Stimulated activated naive CD4-positive, alpha-beta T cell (primary cell): Measurements from ENCODE around the gene NELFCD.
A peak's percentile ranks its signal among the peaks of the same experiment; 100 is the strongest.

Experiments used
- DNase-seq, 6 experiments: peaks; one replicate each; lab custom pipeline; 2025; lab: John Stamatoyannopoulos, UW

Gene NELFCD

DNA sequence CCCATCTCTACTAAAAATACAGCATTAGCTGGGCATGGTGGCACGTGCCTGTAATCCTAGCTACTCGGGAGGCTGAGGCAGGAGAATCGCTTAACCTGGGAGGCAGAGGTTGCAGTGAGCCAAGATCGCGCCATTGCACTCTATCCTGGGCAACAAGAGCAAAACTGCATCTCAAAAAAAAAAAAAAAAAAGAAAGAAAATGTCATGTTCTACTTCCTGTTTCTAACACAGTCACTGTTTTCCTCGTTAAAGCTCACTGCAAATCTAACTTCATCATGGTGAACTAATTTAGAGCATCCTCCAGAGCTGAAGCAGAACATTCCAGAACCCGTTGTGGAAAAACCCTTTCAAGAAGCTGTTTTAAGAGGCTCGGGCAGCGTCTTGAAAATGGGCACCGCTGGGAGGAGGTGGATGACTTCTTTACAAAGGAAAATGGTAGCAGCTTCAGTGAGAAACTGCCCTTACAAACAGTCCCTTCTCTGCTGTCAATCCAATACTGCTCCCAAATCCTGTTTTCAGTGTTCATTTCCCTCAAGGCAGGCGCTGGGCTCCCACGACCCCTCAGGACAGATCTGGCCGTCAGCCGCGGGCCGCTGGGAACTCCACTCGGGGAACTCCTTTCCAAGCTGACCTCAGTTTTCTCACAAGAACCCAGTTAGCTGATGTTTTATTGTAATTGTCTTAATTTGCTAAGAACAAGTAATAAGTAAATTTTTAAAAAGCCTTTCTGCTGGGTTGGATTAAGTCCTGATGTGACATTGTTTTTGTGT, 13.5 kb downstream of the NELFCD start:
- no peak for DNase-seq

DNA sequence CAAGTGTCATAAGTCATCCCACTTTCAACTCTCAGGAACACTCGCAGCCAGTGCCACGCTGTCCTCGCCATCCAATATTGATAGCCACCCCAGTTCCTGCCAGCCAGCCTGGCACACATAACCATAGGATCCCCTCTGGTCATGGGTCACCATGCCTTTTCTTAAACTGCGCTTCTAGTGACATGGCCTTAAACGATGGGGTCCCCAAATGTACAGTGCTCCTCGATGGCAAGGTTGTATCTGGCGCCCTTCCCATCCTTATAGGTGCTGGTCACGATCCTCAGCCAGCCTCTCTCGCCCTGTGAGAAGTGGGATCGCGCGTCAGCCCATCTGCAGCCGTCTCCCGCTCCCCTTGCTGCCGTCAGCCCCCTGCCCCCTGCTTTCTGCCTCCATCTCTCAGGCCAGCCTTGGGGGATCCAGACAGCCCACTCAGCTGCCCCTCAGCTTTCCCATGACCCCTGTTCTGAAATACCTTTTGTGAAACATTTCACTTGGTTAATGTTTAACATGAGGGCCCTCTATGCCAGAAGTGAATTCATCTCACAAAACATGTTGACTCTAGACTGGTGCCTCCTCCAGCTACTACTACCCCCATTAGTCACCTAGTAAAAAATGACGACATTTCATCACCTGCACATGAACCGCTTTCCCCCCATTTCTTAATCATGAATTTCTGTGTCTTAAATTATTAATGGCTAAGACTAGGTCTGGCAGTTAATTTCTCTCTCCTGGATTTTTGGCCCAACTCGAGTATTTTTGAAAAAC, 14.6 kb downstream of the NELFCD start:
- no peak for DNase-seq

DNA sequence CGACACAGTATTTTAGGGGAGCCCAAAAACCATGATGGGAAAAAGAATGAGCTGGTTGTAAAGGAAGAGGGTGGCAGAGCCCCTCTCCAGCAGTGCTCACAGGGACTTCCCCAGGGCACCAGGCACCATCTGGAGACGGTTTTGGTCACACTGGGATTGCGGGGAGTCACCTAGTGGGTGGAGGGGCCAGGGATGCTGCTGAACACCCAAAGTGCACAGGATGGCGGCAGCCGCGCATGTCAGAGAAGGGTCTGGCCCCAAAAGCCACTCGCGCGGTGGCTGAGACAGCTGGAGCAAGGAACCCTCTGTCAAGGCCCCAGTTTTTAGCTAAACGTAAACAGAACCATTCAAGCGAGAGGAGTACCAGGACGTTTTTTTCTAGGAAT, 15.2 kb downstream of the NELFCD start:
- no peak for DNase-seq

DNA sequence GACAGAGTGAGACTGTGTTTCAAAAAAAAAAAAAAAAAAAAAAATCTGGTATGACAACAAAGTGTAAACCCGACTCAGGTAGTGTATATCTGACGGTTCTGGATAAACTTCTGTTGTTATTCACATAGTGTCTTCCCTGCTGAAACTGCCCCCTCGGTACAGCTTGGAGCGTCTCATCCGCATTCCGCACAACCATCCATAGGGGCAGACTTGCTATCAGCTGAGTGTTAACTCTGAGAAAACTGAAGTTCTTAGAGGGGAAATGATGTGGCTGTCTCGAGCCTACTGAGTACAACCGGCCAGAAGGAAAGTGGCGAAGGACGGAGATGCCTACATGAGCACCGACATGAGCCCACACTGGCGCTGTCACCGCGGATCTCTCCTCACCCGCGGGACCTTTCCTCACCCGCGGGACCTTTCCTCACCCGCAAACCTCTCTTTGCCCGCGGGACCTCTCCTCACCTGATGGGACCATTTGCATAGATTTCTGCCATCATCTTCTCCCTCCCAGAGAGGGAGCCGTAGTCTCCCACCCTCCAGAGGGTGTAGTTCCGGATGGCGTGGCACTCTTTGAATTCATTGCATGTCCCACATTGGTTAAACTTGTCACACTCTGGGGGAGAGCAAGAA, 16.2 kb downstream of the NELFCD start:
- no peak for DNase-seq

DNA sequence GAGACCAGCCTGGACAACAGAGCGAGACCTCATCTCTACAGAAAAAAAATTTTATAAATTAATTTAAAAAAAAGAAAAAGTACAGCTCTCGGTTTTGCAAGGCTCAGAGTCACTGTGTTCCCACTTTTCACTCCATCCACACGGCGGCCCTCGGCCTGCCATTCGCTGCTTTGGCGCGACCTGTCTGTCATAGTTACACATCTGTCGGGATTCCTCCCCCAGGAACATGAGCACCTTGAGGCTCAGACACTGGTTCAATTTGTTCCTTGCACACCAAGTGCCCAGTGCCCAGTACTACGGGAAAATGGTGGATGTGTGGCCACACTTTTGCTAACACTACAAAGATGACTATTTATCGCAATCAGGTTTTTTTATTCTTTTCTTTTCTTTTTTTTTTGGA, 17.6 kb downstream of the NELFCD start:
- DNase-seq, result no peak

DNA sequence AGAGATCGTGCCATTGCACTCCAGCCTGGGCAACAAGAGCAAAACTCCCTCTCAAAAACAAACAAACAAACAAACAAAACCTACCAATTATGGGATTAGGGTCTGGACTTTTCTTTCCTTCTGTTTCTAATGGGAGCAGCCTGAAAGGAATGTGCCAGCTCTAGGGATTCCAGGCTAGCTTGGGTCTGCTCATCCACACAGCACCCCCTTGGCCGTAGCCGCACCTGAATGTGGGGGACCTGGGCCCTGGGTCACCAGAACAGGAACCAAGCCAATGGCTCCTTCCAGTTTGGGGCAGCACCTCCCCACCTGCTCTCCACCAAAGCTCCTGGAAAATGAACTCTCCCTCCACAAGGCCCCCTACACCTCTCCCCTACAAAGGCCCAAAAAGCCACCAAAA, 19.3 kb downstream of the NELFCD start:
- no peak for DNase-seq

DNA sequence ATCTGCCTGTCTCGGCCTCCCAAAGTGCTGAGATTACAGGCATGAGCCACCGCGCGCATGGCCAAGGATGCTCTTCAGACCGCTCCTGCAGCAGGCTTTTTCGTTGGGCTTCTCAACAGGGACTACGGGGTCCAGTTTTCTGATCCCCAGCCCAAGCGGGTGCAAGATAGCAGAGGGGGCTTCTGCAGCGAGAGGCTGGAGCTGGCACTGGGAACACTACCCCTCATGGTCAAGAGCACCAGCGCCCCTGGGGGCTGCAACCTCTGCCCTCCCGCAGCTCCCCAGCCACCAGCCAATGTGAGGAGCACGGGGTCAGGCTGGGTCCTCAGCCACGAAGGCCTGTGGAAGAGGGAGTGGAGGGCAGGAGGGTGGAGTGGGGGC, 20.0 kb downstream of the NELFCD start:
- no peak for DNase-seq

DNA sequence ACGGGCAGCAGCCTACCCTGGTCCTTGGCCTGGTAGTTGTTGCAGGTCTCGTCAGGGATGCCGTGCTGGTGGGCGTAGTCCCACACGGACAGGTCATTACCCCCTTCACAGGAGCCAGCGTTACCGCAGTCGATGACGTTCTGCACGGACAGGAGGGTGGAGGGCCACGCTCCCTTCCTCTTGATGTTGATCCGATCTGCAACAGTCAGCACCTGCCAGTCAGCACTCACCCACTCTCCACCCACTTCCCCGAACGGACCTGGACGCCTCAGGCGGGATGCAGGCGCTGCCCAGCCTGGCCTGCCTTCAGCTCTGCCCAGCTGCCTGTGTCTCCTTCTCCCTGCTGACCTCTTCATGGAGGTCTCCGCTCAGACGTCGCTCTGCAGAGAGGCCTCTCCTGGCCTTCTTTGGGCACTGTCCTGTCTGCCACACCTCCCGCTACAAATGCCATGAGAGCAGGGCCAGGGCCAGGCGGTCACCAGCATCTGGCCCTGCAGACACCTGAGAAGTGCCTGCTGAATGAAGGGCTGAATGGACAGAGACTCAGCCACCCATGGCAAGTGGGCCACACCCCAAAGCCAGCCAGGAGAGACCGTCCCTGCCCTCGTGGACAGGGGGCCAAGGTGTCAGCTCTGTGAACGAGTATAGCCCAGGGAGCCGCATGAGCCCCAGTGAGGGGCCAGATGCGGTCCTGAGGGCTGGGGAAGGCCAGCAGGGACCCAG, 20.6 kb downstream of the NELFCD start:
- DNase-seq, result no peak

DNA sequence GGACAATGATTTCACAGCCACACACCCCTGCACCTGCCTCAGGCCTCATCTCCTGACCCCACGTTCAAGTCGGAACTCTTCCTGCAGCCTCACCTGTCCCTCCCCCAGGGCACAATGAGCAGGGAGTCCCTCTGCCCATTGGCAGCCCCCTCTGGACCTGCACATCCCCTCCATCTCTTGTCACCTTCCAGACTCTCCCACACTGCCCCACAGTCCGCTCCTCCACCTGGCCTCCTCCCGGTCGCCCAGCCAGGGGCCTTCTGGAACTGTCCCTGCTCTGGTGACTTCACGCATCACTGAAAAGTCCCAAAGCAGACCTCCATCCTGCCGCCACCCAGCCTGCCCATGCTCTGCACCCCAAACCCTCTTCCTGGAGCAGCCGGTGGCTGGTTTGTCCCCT, 21.3 kb downstream of the NELFCD start:
- no peak for DNase-seq

DNA sequence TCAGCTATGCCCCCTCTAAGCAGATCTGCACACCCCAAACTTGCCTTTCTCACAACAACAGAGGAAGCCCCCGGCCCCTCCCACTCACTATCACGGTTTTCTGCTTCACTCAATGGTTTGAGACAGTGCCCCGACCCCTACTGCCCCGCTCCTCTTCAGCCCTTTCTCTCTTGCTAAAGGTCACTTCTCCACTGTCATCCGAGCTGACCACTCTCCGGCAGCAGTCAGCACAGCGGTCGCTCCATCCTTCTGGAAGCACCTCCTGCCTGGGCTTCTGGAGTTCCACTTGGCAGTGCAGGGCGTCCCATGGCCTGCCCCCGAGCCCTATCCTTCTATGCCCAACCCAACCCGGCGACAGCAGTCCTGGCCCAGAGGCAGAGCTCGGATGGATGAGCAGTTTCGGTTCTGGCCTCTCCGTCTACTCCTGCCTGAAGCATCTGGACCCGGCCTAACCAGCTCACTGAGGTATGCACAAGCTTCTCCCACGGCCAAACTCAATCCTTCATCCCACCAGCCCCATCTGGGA, 21.9 kb downstream of the NELFCD start:
- no peak for DNase-seq

DNA sequence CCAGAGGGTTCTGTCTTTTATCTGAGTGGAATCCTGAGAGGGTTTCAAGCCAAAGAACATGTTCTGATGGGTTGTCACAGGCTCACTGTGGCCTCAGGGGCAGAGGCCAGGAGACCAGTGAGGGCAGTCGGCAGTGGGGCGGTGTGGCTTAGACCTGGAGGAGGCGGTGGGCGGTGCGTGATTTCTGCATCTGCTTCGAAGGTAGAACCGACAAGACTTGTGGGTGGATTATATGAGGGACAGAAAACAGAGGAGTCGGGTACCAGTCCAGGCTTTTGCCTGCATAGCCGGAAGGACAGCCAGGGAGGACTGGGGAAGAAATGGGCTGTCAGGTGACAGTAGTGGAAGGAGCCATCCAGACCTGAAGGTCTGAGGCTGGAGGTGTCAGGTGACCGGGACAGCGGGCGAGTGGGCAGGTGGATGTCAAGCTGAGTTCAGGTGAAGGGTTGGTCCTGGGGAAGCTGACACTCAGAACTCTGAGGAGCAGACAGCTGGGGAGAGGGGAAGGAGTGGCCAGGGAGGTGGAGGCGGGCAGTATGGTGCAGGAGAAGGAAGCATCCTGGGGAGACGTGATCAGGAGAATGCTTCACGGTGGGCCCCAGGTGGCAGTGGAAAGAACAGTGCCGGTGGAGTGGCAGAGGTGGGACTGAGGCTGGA, 22.9 kb downstream of the NELFCD start:
- DNase-seq, result no peak

DNA sequence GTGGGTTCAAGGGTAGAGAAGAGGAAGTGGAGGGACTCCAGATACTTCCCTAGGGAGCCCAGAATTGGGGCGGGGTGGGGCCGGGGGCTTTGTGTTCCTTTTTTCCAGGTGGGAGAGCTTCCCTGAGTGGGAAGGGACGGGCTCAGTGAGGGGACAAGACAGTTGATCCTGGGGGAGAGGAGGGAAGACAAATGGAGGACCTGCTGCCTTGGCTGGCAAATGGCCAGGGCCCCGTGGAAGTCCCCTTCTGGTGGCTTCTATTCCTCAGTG, 23.4 kb downstream of the NELFCD start:
- peak in 2 of 6 experiments; percentile 50 to 60 for DNase-seq

DNA sequence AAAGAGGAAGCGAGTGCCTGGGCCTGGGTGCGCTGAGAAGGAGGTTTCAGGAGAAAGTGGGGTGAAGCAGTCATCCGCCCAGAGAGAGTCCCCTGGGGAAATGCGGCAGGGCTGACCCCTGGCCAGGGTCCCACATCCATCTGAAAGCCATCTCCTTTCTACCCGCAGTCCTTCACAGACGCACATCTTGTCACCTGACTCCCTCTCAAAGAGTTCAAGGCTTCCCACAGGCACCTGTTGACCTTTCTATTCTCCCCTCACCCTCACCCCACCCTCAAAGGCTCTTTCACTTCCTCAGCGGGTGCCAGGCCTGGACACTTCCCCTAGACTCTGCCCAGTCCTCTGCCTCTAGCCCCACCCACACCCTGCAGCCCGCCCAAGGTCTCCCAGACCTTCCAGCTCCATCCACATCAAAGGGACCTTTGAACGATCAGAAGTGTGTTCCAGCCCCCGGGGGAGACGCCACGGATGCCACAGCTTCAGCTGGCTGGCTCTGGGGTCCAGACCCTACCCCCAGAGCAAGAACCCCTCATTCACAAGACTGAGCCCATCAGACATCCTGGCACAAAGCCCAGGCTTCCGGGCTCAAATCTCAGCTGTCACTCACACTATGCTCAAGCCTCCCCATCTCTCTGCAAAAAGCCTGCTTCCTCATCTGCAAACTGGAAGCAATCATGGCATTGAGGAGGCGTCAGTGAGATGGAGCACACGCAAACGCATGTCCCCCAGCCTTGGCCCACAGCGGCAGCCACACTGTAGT, 23.9 kb downstream of the NELFCD start:
- peak; percentile 18 to 57 (median 42) for DNase-seq

DNA sequence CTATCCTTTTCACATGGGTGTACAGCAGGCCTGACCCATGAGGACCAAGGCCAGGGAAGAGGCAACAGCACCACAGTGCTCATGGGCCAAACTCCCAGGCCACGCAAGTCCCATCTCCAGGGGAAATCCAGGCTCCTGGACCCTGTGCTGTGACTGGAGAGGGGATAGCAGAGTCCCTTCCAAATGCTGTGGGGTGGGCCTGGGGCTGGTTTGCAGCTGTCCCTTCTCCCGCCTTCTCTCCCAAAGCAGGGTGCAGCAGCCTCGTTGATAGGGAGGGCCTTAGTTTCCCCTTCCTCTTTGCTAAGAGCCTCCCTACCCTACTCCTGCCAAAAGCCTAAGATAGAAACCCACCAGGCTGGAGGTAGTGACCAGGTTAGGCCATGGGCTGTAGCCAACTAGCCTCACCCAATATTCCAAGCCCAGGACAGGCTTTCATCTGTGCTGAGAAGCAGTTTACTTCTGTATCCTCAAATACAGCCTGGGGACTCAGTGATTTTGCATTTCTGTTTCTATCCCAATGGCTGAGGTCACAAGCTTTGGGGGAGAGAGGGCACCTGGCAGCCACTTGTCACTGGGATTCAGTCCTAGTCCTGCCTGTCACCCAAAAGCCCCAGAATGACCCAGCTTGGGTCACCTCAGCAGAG, 24.6 kb downstream of the NELFCD start:
- DNase-seq, result no peak

DNA sequence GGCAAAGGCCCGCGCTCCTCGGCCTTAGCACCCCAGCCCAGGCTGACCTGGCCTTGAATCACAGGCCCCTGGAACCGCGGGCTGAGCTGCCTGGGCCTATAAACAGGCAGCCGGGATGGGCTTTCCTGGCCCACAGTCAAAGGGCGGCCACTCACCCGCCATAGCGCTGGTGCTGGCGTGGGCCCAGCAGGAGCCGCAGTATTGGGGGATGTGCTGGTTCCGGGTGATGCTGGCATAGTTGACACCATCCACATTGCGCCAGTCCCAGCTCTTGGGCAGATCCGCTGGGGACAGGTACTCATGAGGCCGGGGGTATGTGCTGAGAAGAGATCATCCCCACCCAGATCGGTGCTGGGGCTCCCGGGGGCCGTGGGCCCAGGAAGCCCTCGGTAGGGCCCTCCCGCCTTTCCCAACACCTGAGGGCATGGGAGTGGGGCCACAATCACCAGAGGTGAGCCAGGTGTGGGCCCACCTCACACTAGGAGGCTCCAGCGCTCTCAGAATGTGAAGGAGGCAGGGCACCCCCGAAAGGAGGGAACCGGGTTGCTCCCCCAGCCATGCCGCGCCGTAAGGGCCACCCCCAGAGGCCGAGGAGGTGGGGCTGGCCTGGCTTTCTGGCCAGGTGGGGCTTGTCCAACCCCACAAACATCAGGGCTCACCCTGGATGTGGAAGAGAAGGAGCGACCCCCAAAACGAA, 25.3 kb downstream of the NELFCD start:
- peak in 1 of 6 experiments; percentile 20 for DNase-seq

DNA sequence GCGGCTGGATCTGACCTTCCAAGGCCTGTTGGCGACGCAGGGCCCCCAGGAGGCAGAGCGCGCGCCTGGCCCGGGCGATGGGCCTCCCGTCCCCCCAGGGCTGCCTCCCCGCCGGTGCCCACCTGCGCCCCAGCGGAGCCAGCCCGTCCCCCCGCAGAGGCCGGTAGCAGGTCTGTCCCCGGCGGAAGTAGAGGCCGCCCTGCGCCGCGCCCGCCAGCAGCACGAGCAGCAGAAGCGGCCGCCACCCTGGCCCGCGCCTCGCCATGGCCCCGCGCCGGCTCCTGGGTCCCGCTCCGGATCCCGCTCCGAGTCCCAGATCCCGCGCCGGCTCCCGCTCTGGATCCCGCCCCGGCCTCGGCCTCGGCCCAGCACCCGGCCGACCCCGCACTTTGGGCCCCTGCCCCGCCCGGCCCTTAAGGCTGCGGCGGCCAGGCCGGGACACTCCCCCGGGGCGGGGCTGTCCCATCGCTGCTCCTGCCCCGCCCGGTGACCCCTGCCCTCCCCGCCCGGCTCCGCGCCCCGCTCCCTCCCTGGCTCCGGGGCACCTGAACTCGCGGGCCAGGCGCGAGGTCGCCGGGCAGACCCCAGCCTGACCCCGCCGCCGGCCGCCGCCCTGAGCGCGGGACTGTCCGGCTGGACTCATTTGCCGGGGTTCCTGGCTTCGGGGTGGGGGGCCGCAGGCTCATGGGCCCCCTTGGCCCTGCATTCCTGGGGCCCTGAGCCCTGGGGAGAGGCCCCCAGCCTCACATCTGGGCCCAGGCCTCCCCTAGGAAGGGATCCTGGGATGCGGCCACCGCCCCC, 26.0 kb downstream of the NELFCD start, which contains the start of gene CTSZ:
CTSZ (minus strand) TSS at position 391 of the 801 bp plus-strand sequence; CDS start at position 265, 126 bp downstream.
- DNase-seq, result peak in 5 of 6 experiments; percentile 11 to 23 (median 19)

DNA sequence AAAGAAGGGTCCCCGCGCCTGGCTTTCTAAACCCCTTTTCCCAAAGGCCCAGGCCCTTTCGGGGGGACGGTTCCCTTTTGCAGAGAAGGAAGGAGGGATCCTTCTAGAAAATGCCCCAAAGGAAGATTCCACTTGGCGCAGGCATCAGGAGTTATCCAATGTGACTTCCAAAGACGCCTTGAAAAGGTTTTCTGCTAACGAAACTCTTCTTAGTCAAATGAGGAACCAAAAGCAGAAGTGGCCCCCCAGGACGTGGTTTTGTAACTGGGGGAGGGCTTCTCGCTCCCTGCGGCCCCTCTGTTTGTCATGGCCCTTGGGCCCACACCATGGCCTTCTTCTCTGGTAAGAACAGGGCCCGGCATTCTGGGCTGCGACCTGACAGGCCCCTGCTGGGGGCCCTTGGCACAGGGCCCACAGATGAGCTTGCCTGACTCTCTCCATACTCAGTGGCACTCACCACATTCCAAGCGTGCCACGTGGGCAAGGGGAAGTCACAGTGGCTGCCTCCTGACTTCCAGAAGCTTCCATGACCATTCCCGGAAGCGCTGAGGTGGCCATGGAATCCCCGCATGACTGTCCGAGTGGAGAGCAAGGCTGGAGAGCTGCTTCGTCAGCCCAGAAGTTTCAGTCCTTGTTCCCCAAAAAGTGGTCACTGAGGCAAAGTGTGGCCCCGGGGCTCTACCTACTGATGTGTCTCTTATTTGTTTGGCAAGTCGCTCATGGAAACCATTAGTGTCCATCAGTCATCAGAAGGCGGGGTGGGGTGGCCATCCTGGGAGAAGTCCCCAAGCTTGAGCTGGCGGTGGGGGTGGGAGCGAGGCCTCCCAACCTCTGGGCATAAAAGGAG, 26.8 kb downstream of the NELFCD start:
- DNase-seq, result no peak

DNA sequence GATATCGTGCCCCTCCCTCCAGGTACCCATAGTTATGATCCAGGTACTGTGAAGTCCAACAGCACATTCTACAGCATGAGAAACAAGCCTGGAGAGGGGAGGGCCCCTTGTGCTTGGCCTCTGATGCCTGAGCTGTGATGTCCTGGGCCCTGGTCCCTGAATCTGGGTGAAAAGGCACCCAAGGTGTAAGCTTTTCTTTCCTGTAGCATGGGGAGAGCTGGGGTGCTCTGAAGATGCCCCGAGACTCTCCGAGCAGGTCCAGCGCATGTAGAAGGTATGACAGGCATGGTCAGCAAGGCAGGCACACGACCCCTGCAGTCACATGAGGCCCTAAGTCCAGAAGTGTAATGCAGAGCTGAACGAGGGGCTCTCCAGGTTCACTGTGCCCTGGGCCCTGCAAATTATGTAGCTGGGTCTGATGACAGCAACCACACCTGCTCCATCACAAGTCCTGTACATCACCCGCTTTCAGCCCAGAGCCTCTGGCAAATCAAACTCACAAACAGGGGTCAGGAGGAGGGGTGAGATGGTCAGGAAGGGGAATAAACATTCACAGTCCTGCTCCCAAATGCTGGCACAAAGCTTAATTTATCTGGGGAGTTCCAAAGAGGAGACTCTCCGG, 27.8 kb downstream of the NELFCD start:
- no peak for DNase-seq
